GM23338 (cell line): Measurements from ENCODE around the gene NGFR.

Experiments used
- CREB1 ChIP-seq: fragments of 250-450 bp; sonication (Bioruptor Pico); IDR thresholded peaks from 2 replicates; pipeline ENCODE4 v1.5.0; 2020; ENCODE audit warnings: low read depth, mild to moderate bottlenecking, moderate library complexity
- CTCF ChIP-seq, 2 experiments: fragments of 200-600 bp in 1 of 2; sonication (generic) in 1 of 2; conservative IDR thresholded peaks; 2 replicates each; pipeline versions ENCODE4 v1.5.1 to v1.6.1; 2016 to 2017; ENCODE audit warnings: antibody characterized with exemption in 2 of 2, low read depth in 2 of 2, mild to moderate bottlenecking in 2 of 2, moderate library complexity in 1 of 2
- ETS1 ChIP-seq: IDR thresholded peaks from 2 replicates; pipeline ENCODE4 v1.6.1; 2016; ENCODE audit warnings: antibody characterized with exemption
- EZH2 ChIP-seq: fragments of 200-600 bp; sonication (generic); IDR thresholded peaks from one replicate; pipeline ENCODE4 v1.8.0; 2017; ENCODE audit warnings: antibody characterized with exemption, mild to moderate bottlenecking, low read depth; ENCODE audit not compliant: unreplicated experiment
- EZH2phosphoT487 ChIP-seq: fragments of 200-600 bp; sonication (generic); IDR thresholded peaks from one replicate; pipeline ENCODE4 v1.8.1; 2018; ENCODE audit warnings: antibody characterized with exemption; ENCODE audit not compliant: unreplicated experiment
- JUNB ChIP-seq: IDR thresholded peaks from one replicate; pipeline ENCODE4 v1.6.1; 2016; ENCODE audit warnings: antibody characterized with exemption; ENCODE audit not compliant: unreplicated experiment
- POLR2AphosphoS5 ChIP-seq: IDR thresholded peaks from 2 replicates; pipeline ENCODE4 v1.6.1; 2016; ENCODE audit warnings: antibody characterized with exemption, low read depth
- REST ChIP-seq: IDR thresholded peaks from one replicate; pipeline ENCODE4 v1.6.1; 2018; ENCODE audit warnings: antibody characterized with exemption; ENCODE audit not compliant: unreplicated experiment
- STAT1 ChIP-seq: IDR thresholded peaks from one replicate; pipeline ENCODE4 v1.6.1; 2016; ENCODE audit warnings: antibody characterized with exemption; ENCODE audit not compliant: unreplicated experiment
- ZNF462 ChIP-seq: fragments of 250-450 bp; sonication (Bioruptor Pico); IDR thresholded peaks from 2 replicates; pipeline ENCODE4 v1.5.0; 2020; ENCODE audit warnings: mild to moderate bottlenecking, moderate library complexity

- no peak for TF ChIP-seq CREB1 (CRISPR knock-in tag)
- TF ChIP-seq EZH2: no peak
- no peak for TF ChIP-seq REST
- TF ChIP-seq CTCF (conservative IDR thresholded peaks at IDR 0.05; ENCODE audit: low read depth in 2 of 2): no peak
- TF ChIP-seq EZH2phosphoT487: no peak
- no peak for TF ChIP-seq ETS1
- TF ChIP-seq JUNB: no peak
- TF ChIP-seq POLR2AphosphoS5: no peak
- TF ChIP-seq STAT1: no peak
- TF ChIP-seq ZNF462 (CRISPR knock-in tag): no peak
These were observed 719 bp downstream of the NGFR start for GRCh38 chr17:49495842-49496182.
